MM.1S (cell line): ENCODE measurements around the gene MZB1.
A peak's percentile ranks its signal among the peaks of the same experiment; 100 is the strongest.

Source experiments
- DNase-seq: peaks from one replicate; pipeline ENCODE4 v3.0.0-alpha.2; 2015
- H2AFZ ChIP-seq: fragments of 300-600 bp; sonication (generic); 2 replicates; pipeline ENCODE4 v1.6.0; 2016; ENCODE audit warnings: antibody characterized with exemption, low read length
- H3F3A ChIP-seq: fragments of 300-600 bp; sonication (generic); 2 replicates; pipeline ENCODE4 v1.6.1; 2016; ENCODE audit warnings: mild to moderate bottlenecking, antibody characterized with exemption, low read length, moderate library complexity, mixed read lengths; ENCODE audit not compliant: insufficient read depth
- H3K27ac ChIP-seq: fragments of 300-600 bp; sonication (generic); 2 replicates; pipeline ENCODE4 v1.5.1; 2016; ENCODE audit warnings: mild to moderate bottlenecking, low read length
- H3K27me3 ChIP-seq: fragments of 300-600 bp; sonication (generic); replicated peaks from 2 replicates; pipeline ENCODE4 v1.6.0; 2016; ENCODE audit warnings: low read length; ENCODE audit not compliant: insufficient read depth
- H3K36me3 ChIP-seq: fragments of 300-600 bp; sonication (generic); replicated peaks from 2 replicates; pipeline ENCODE4 v1.6.1; 2016; ENCODE audit warnings: mild to moderate bottlenecking, low read length, mixed read lengths; ENCODE audit not compliant: insufficient read depth
- H3K4me1 ChIP-seq: fragments of 300-600 bp; sonication (generic); 2 replicates; pipeline ENCODE4 v1.6.1; 2016; ENCODE audit warnings: low read length, mixed read lengths
- H3K4me2 ChIP-seq: fragments of 300-600 bp; sonication (generic); 2 replicates; pipeline ENCODE4 v1.6.0; 2016; ENCODE audit warnings: low read depth, low read length
- H3K4me3 ChIP-seq: fragments of 300-600 bp; sonication (generic); 2 replicates; pipeline ENCODE4 v1.5.1; 2016; ENCODE audit warnings: low read length, mixed read lengths
- H3K79me2 ChIP-seq: fragments of 300-600 bp; sonication (generic); 2 replicates; pipeline ENCODE4 v1.6.1; 2016; ENCODE audit warnings: mixed run types, low read length, mixed read lengths
- H3K9ac ChIP-seq: fragments of 300-600 bp; sonication (generic); 2 replicates; pipeline ENCODE4 v1.6.1; 2016; ENCODE audit warnings: low read length, mixed read lengths
- H3K9me2 ChIP-seq: fragments of 300-600 bp; sonication (generic); replicated peaks from 2 replicates; pipeline ENCODE4 v1.6.1; 2016; ENCODE audit warnings: mild to moderate bottlenecking, low read length, mixed read lengths; ENCODE audit not compliant: insufficient read depth
- H3K9me3 ChIP-seq: fragments of 300-600 bp; sonication (generic); replicated peaks from 2 replicates; pipeline ENCODE4 v1.6.1; 2016; ENCODE audit warnings: mild to moderate bottlenecking, low read length, mixed read lengths; ENCODE audit not compliant: insufficient read depth
- H4K20me1 ChIP-seq: fragments of 300-600 bp; sonication (generic); 2 replicates; pipeline ENCODE4 v1.6.1; 2016; ENCODE audit warnings: mild to moderate bottlenecking, low read length, moderate library complexity, mixed read lengths; ENCODE audit not compliant: insufficient read depth
- EZH2 ChIP-seq: fragments of 300-600 bp; sonication (generic); optimal IDR thresholded peaks from 2 replicates; pipeline ENCODE3; 2017; ENCODE audit warnings: low read depth, mild to moderate bottlenecking, antibody characterized with exemption, low read length, mixed read lengths
- EZH2phosphoT487 ChIP-seq: fragments of 300-600 bp; sonication (generic); IDR thresholded peaks from 2 replicates; pipeline ENCODE4 v1.6.1; 2018; ENCODE audit warnings: antibody characterized with exemption, low read length
- TF ChIP-seq, protein P1 (sequence below): fragments of 300-600 bp; sonication (generic); IDR thresholded peaks from 2 replicates; pipeline ENCODE4 v1.5.1; 2016; ENCODE audit warnings: antibody characterized with exemption, low read length, mixed read lengths

MZB1 gene

DNA sequence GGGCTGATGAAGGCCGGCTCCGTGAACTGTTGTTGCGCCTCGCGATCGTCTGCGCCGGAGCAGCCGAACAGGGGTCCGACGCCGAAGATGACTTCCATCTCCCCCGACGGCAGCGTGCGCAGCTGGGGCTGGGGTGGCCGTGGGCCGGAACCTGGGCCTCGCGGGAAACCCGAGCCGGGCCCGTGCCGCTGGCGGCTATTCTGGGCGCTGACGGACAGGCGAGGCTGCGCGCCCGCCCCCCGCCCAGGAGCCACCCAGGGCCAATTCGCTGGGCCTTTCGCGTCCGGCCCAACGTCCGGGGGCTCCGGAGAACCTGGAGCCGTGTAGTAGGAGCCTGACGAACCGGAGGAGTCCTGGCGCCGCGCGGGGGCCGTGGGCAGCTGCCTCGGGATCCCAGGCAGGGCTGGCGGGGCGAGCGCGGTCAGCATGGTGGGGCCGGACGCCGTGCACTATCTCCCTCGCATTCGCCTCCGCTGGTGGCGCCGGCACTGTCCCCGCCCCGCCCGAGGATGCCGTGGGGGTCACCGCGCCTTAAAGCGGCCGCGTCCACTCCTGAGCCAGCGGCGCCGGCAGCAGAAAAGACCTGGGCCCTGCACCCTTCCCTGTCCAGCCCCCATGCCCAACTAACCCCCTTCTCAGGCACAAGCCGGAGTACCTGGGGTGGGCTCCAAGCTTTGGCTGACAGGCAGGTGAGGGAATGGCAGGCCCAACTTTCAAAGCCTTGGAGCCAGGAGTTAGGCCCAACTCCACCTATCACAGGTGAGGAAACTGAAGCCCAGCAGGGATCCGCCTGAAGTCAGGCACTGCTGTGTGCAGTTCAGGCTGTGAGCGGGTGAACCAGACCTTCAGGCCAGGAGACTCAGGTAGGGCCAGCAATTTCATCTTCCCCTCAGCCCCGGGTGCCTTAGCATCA lies 5.2 kb upstream of the MZB1 start, which contains the start of gene PROB1:
Gene PROB1 (minus strand): TSS at position 451 of the 913 bp plus-strand sequence. CDS start 23 bp downstream, at position 428.
- peak within 1 kb of the TSS; percentile 98; the same call in 1 of the 2 replicates for H3K27ac ChIP-seq
- no peak for TF ChIP-seq EZH2
- H3K27me3 ChIP-seq: no peaks in the 10 kb centered on the region
- peak within 1 kb of the TSS; percentile 98 for H3K4me2 ChIP-seq
- no peaks in the 10 kb centered on the region for H4K20me1 ChIP-seq
- H3K36me3 ChIP-seq: no peaks in the 10 kb centered on the region
- peaks cover 55% of the 10 kb centered on the region for H3K79me2 ChIP-seq
- H3K4me3 ChIP-seq: peak within 1 kb of the TSS; percentile 74
- no peak for DNase-seq
- H3K4me1 ChIP-seq: peaks cover 18% of the 10 kb centered on the region
- no peaks in the 10 kb centered on the region for H3K9me2 ChIP-seq
- H3K9me3 ChIP-seq: no peaks in the 10 kb centered on the region
- H2AFZ ChIP-seq: peak within 1 kb of the TSS; percentile 60
- H3F3A ChIP-seq: peaks cover 31% of the 10 kb centered on the region
- peak within 1 kb of the TSS; percentile 96 for H3K9ac ChIP-seq

DNA sequence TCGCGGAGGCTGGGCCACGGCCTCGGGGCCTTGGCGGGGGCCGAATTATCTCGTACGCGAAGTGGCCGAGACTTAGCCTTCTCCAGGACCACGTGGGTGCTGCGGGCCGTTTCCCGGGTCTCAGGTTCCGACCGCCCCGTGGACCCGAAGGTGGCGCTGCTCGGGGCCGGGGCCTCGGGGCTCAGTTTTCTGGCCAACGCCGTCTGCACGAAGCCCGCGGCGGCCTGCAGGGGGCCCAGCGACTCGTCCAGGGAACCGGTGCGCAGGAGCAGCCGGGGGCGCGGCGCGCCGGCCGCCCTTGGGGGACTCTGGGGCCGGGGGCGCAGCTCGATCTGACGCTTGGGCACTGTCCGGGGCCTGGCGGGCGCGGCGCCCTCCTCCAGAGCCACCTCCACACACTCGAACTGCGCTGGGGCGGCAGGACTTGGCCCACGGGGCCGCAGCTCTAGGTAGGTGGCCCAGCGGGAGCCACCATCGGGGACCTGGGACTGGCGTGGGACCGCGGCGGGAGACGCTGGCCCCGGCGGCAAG lies 4.5 kb upstream of the MZB1 start:
- Histone ChIP-seq H3K27me3 (no peaks in the 10 kb centered on the region), H4K20me1 (no peaks in the 10 kb centered on the region), H3K9me2 (no peaks in the 10 kb centered on the region), H3K9me3 (no peaks in the 10 kb centered on the region), H3K4me2 (peak overlapping the region; percentile 98), H2AFZ (peak overlapping the region; percentile 60), H3K4me1 (peaks cover 19% of the 10 kb centered on the region), H3K4me3 (peak overlapping the region; percentile 74), H3K36me3 (no peaks in the 10 kb centered on the region), H3F3A (peaks cover 36% of the 10 kb centered on the region), H3K9ac (peak overlapping the region; percentile 96), H3K79me2 (peaks cover 61% of the 10 kb centered on the region), H3K27ac (peak overlapping the region; percentile 98; the same call in 1 of the 2 replicates)
- peak; percentile 82 for DNase-seq
- TF ChIP-seq, protein P1, sequence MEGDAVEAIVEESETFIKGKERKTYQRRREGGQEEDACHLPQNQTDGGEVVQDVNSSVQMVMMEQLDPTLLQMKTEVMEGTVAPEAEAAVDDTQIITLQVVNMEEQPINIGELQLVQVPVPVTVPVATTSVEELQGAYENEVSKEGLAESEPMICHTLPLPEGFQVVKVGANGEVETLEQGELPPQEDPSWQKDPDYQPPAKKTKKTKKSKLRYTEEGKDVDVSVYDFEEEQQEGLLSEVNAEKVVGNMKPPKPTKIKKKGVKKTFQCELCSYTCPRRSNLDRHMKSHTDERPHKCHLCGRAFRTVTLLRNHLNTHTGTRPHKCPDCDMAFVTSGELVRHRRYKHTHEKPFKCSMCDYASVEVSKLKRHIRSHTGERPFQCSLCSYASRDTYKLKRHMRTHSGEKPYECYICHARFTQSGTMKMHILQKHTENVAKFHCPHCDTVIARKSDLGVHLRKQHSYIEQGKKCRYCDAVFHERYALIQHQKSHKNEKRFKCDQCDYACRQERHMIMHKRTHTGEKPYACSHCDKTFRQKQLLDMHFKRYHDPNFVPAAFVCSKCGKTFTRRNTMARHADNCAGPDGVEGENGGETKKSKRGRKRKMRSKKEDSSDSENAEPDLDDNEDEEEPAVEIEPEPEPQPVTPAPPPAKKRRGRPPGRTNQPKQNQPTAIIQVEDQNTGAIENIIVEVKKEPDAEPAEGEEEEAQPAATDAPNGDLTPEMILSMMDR: peak; percentile 81
- TF ChIP-seq EZH2: no peak

DNA sequence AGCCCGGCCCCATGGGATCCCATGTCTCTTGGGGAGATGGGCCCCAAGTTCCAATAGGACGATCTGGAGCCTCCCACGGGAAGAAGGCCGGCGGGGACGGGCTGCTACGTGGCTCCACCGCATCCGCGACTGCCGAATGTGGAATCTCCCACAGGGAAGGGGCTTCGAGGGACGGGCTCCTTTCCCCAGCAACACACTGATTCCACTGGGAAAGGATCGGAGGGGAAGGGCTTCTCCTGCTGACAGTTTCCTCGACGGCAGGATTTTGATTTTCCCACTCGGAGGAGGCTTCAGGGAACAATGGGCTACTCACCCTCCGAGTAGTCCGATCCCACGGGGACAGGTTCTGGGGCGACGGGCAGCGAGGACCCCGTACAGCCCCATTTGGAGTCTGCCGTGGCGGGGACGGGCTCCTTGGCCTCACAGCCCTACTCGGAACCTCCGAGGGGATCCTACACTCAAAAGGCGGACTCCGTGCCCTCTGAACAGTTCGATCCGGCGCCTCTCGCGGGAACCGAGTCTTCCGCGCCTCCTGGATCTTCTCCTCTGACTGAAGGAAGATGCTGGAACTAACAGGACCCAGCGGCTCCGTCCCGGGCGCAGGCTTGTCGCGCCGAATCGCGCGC lies 3.9 kb upstream of the MZB1 start:
- H3K4me3 ChIP-seq: peak overlapping the region; percentile 74

More for the DNA sequence above, 3.9 kb upstream of the MZB1 start:
- no peak for TF ChIP-seq EZH2phosphoT487
- TF ChIP-seq, protein P1: no peak
- no peak for TF ChIP-seq EZH2
- Histone ChIP-seq H3K9me2 (no peaks in the 10 kb centered on the region), H3K27me3 (no peaks in the 10 kb centered on the region), H3K9ac (peak overlapping the region; percentile 96), H4K20me1 (no peaks in the 10 kb centered on the region), H3K4me1 (peaks cover 19% of the 10 kb centered on the region), H3K36me3 (no peaks in the 10 kb centered on the region), H3K4me2 (peak overlapping the region; percentile 98), H3F3A (peaks cover 42% of the 10 kb centered on the region), H3K79me2 (peaks cover 67% of the 10 kb centered on the region), H3K9me3 (no peaks in the 10 kb centered on the region), H2AFZ (peak overlapping the region; percentile 60), H3K27ac (peak overlapping the region; percentile 98)
- no peak for DNase-seq
